Measurements from ENCODE around the gene SLCO1A2.
"Not testable (repeated sequence)": the region's sequence is repeated elsewhere in the genome, so short reads cannot be mapped to it uniquely, and the experiment has no call there.

The SLCO1A2 gene, protein sequence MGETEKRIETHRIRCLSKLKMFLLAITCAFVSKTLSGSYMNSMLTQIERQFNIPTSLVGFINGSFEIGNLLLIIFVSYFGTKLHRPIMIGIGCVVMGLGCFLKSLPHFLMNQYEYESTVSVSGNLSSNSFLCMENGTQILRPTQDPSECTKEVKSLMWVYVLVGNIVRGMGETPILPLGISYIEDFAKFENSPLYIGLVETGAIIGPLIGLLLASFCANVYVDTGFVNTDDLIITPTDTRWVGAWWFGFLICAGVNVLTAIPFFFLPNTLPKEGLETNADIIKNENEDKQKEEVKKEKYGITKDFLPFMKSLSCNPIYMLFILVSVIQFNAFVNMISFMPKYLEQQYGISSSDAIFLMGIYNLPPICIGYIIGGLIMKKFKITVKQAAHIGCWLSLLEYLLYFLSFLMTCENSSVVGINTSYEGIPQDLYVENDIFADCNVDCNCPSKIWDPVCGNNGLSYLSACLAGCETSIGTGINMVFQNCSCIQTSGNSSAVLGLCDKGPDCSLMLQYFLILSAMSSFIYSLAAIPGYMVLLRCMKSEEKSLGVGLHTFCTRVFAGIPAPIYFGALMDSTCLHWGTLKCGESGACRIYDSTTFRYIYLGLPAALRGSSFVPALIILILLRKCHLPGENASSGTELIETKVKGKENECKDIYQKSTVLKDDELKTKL

DNA sequence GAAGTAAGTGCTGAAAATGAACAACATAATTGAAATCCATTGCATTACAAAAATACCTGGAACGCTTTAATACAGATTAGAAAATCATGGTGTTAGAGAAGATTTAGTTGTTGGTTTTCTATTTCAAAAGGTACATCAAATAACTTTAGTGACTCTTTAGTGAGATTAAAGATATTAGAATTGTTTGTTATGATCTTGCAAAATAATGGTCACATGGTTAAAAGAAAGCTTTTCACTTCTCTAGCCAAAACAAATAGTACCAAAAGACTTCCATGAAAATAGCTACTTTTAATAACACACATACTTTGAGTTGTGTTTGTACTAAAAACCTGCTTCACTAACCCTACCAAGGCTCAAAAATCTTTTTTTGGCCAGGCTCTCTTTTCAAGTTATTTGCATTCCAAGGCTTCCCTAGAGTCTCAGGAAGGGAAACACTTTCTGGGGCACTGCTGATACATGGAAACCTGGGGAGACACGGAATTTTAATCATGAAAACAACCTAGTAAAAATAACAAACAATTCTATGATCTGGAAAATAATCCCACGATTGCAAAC is at the start of gene SLCO1A2:
SLCO1A2 (minus strand) TSS at position 147 of the 555 bp plus-strand sequence. CDS start 270 bp downstream, outside the sequence.
- no peak for DNase-seq

DNA sequence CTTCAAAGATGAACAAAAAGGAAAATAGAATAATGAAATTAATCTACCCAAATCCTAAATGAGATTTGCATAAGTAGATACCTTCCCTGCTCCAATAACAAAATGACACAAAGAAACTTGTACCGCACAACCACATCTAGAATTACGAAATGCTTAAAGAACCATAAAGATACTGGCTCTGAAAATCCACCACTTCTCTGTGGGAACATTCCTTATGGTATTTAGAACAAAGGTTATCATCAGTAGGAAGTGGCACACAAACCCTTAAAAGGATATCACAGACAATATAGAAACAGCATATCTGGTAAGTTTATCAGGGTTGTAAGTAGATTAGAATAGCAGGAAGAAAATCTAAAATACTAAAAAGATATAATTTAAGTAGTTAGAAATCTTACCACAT is 49.5 kb upstream of the SLCO1A2 start:
- DNase-seq, result no peak

DNA sequence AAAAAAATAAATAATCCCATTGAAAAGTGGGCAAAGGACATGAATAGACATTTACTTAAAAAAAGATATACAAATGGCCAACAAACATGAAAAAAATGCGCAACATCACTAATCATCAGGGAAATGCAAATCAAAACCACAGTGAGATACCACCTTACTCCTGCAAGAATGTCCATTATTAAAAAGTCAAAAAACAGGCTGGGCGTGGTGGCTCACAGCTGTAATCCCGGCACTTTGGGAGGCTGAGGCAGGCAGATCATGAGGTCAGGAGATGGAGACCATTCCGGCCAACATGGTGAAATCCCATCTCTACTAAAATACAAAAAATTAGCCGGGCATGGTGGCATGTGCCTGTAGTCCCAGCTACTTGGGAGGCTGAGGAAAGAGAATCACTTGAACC is 46.6 kb upstream of the SLCO1A2 start:
- not testable (repeated sequence) for DNase-seq

DNA sequence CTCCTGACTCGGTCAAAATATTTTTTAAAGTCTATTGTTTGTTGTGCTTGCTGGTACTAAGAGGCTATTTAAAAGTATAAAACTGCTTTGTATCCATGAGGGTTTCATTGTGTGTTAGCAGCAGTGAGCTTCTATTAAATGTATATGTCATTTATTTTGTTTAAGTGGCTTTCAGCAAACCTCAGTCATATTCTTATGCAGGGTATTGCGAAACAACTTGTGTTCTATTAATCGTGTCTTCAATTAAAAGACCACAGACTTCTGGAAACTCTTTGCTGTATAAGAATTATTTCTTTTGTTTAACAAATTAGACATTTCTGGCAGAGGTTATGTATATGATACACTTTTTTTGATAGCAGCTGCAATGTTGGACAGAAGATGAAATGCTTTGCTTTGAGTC is 44.5 kb upstream of the SLCO1A2 start:
- no peak for DNase-seq

DNA sequence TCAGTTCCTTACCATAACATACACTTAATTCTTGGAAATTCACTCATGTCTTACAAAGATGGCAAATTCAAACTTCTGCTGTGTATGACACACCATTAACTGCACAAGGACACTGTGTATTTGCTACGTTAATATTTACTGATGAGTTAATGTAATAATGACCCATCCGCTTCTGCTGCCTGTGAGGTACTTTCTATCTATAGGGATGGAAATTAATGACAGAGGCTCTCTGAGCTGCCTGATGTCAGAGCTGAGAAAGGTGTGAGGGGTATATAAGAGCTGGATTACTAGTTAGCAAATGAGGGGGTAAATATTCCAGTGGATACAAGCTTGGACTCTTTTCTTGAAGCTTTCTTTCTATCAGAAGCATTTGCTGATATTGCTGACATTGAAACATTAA is 37.9 kb upstream of the SLCO1A2 start, which contains the start of gene IAPP:
IAPP (plus strand) TSS at position 301 of the 400 bp plus-strand sequence. CDS start 450 bp downstream, outside the sequence.
- DNase-seq, result no peak

DNA sequence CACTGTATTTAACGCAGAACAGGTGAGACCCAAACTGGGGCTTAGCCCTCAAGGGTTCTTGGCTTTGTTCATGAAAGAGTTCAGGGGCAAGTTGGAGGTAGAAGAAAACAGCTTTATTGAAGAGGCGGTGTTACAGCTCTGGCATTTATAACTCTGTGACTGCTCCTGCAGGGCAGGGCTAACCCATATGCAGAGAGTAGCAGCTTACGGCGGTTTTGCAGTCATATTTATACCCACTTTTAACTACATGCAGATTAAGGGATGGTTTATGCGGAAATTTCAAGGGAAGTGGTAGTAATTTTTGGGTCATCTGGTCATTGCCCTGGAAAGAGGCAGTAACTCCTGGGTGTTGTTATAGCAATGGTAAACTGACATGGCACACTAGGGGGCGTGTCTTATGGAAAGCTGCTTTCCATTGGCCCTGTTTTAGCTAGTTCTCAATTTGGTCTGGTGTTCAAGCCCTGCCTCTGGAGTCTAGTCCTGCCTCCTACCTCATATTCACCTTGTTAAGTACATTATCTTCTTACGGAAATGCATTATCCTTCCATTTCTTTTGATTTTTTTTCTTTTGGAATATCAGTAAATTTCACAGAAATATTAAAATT is 36.2 kb upstream of the SLCO1A2 start:
- no peak for DNase-seq

DNA sequence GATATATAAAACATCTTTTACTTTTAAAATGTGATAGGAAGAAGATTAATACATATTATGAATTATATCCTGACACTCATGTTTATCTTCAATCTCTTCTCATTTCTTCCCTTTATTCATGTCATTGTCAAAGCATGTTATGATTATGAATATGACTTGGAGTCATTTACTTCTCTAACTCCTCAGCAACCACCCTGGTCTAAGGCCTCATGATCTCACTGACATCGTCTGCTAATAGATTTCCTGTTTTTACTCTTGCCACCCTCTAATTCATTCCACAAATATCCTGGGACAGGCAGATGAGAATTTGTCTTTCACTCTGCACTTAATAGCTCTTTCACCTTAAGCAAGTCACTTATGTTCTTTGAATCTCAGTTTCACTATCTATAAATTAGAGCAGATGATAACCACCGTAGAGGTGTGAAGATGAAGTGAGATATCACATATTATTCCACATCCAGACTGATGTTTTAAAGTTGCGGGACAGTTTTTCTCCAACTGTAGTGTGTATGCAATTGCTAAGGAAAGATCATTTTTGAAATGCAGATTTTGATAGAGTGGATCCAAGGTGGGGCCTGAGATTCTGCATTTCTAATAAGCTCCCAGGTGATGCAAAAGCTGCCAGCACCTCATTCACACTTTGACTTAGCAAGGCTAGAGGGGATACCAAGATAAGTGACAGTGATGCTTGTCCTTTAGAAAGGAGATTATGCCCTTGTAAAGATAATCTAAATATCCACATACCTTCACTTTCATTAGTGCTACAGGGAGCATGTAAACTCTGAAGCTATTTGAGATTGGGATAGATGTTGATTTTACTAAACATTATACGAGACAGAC is 34.6 kb upstream of the SLCO1A2 start:
- no peak for DNase-seq

DNA sequence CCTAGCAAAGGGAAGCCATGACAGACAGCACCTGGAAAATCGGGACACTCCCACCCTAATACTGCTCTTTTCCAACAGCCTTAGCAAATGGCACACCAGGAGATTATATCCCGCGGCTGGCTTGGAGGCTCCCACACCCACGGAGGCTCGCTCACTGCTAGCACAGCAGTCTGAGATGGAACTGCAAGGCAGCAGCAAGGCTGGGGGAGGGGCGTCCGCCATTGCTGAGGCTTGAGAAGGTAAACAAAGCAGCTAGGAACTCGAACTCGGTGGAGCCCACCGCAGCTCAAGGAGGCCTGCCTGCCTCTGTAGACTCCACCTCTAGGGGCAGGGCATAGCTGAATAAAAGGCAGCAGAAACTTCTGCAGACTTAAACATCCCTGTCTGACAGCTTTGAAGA is 25.9 kb upstream of the SLCO1A2 start:
- DNase-seq, result not testable (repeated sequence)

DNA sequence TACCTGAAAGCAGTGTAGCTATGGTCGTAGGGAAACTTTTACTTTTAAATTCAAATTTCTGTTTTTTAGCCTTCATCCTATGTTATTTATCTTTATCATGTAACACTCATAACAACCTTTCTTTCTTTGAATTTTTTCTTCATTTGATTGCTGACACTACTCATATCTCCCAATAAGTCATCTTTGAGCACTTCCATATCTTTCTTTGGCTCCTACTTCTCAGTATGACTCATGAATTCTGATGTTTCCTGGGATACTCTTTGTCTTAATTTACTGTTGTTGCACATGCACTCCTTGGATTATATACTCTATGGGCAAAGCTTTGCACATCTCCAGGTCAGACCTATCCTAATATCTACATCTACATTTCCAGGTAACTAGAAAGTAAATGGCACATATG is 19.9 kb upstream of the SLCO1A2 start:
- no peak for DNase-seq

DNA sequence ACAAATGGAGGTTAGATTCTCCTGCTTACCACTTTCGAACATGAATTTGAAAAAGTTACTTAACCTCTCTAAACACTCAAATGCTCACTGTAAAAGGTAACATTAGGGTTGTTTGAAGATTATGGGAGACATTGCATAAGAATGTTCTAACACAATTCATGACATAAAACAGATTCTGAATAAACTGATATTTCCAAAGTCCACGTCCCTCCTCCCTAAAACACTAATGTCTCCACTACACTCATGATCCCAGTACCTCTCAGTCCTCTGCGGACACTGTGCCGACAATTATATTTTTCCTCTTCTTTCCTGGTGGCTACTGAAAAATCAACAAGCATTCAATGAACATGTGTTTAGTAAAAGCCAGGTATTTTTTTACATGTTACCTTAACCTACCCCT is 19.2 kb upstream of the SLCO1A2 start:
- DNase-seq, result no peak

DNA sequence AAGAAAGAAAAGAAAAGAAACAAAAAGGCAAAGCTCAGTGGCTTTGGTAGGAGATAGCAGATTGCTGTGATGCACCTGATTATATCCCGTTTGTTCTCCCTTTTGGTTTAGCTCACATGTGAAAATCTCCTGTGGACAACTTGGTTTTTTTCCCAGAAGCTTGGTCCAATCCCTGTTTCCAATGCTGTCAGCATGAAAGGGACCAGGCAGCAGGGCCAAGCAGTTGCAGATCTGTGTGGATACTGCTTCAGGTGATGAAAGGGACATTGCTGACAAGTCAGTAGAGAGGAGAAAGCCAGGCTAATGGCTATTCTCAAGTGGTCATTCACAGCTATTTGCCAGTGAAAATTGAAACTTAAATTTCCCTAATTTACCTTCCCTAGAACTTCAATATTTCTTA is 18.8 kb upstream of the SLCO1A2 start:
- no peak for DNase-seq

DNA sequence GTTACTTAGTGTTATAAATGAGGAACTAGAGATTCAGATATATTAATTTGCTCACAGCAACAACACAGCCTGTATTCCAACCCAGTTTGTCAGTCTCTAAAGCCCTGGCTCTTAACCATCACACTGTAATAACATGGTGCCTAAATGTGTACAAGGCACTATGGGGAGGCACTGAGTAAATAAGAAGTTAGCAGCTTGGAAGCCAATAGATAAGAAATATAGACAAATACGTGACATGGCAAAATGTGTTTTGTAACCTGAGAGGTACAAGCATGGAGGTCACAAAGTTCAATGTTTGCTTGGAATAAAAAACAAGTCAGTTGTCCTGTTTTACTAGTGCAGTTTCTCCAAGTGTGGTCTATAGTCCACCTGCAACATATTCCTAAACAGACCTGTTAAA is 16.3 kb upstream of the SLCO1A2 start:
- DNase-seq, result no peak

DNA sequence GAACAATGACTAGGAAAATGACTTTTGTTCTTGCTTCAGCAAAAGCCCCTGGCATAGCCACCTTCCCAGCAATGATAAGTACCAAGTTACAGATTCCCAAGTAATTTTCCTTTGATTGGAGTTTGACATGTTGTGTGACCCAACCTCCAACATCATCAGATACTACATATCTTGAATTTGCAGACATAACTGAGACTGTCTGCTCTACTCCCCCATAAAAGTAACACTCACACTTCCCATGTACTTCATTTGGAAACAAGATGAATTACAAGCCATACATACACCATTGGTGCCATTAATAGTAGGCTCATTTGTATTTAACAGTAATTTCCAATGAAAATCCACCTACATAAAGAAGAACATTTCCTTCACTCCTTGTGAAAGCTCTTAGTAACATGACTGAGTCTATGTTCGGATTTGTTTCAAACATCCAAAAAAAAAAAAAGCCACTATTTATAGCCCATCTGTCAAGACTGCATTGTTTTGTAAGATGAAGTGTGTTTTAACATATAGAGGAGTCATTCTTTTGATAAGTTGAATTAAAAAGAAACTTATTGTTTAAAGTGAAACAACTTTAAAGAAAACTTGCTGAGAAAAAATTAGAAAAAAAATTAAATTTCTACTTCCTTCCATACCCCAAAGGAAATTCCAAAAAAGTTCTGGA is 12.0 kb upstream of the SLCO1A2 start:
- DNase-seq, result no peak

DNA sequence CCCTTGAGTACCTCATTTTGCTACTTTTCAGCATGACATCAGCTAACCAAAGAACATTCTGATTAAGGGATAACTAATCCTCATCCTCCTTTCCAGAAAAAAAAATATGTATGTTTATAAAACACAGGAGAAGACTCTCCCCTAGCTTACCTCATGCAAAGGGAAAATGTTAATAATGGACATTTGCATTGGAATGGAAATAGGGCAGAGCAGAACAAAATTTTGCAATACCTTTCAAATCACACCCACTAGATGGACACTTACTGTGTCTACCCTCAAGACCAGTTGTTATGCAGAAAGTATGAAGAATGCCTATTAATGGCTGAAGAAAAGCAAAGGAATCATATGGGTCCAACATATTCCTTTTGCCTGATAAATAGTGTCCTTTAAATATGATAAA is 8.9 kb upstream of the SLCO1A2 start:
- DNase-seq, result no peak

DNA sequence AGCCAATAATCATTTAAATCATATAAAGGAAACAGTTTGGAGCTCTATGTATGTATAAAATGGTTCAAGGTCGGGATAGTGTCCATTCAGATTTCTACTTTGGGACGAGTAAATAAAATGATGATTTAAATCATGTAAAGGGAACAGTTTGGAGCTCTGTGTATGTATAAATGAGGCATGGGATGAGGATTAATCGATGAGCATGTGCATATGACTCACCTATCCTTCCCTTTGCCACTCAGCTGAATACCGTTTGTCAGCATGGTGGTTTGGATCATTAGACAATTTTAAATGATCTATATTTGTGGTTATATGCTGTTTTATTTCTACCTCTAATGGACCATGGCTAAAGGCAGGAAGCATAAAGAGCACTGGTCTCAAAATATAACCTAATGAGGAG is 7.1 kb upstream of the SLCO1A2 start:
- no peak for DNase-seq

DNA sequence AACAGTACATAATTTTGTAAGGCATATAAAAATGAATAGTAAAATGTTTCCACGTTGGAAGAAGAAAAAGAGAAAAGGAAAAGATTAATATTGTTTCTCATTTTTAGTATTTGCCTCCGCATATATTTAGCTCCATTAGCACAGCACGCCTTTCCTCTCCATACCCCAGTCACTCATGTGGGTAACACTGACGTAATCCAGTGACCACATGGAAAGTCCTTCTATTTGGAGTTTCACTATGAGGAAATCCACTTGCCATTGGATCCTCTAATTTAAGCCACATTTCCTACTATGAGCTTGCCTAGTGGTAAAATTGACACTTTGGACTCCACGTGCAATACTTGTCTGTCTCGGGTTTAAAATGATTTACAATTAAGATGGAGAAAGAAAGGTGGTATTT is 5.7 kb upstream of the SLCO1A2 start:
- no peak for DNase-seq

DNA sequence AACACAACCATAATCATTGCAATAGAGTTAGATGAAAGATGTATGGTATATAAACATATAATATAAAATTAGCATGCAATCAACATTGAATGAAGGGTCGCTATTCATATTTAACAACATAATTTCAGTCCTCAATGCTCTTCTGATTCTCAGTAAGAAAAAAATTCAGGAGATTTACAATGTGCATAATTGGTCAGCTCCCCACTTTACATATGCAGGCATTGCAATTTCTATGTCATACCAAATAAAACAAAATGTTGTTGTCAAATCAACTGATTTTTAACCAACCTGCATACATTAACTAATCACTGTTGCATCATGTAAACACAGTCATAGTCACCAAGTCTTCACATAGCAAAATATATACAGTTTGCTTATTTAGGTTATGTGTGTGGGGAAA is 5.2 kb upstream of the SLCO1A2 start:
- DNase-seq, result no peak

DNA sequence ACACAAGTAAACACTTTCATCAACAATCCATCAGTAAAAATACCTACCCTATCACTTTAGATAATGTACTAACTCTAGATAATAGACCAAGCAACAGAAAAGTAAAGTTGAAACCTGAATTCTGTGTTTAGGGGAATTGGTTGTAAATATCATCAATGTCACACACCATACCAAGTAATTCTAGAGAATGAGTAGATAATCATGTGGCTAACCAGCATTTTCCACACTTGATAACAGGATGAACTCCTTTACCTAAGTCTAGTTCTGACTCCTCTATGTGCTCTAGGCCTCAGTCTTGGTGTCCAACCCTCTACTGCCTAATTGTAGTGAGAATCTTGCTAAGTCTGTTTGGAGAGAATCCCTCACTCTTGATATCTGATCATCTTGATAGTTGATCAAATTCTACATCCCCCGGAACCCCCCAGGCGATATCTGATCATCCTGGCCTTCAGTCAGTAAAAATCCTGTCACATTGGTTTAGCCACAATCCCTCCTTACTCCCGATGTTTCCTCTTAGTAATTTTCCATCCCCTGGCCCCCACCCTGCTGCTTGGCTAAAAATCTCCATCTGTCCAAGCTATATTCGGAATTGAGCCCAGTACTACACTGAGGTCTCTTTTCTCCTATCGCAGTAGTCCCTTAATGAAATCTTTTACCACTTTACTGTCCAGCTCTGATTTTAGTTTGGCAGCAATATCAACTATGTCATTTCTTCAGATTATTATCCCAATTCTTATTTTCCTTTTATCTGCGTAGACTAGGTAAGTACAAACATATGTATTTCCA is 3.4 kb upstream of the SLCO1A2 start:
- no peak for DNase-seq

DNA sequence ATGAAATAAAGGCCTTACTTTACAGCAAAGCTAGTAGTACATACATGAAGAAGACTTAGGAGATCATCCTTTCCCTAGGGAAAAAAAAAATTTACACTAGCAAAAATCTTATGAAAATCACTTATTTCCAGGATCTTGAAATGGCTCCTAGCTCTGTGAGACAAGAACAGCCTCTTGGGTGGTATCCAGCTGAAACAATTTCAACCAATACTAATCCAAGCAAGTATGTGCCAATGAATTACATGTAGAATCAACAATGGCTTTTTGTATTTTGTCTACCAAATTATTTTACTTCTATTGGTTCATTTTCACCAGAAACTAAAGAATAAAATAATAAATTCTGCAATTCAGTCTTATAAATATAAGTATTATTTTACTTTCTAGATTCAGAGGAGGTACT is 2.7 kb upstream of the SLCO1A2 start:
- no peak for DNase-seq

DNA sequence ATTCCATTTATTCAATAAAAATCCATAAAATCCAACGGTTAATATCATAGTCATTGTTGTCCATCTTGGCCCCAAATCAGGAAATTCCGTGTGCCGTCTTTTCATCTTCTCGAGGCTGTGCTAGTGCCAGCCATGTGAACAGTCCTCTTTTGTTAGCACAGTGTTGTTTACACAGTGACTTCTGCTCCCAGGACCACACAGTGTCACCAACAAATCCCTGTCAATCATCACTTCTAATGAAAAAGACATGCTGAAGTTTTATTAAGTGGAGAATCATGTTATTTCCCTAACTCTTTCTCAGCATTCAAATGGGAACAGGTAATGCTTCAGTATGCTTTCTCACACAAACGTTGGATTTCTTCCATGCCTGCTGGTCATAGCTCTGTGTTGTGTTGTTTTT is 1.9 kb upstream of the SLCO1A2 start:
- no peak for DNase-seq

DNA sequence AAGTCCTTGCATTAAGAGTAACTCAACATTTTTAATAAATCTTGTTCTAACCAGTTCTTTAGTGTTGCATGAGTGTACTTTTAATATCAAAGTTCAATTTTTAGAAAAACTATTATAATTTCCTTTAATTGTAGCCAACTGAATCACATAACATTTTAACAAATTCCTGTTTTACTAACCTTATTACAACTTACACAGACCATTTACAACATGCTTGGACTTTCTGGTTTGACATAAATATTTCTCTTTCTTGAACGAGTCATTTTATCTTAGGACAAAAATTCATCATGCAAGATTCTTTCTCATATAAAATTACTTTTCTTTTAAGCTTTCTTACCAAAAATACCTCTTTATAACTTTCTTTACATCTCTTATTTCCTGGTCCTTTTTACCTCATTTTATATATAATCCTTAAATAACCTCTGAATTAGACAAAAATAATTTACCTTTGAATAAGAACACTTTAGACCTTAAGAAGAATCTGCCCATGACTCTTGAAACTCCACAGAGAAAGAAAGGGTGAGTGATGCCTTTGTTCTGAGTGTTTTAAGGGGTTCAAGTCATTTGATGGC is 3.9 kb downstream of the SLCO1A2 start:
- no peak for DNase-seq

Data from activated CD4-positive, CD25-positive, alpha-beta regulatory T cell (primary cell).